NCI-H2029 treated with DMSO at 0.1 percent for 48 hours (cell line): ENCODE measurements around the gene PRKCH.
"Not testable (repeated sequence)": the region's sequence is repeated elsewhere in the genome, so short reads cannot be mapped to it uniquely, and the experiment has no call there.

Experiments used
- DNase-seq: peaks from one replicate; lab custom pipeline; 2025; lab: John Stamatoyannopoulos, UW

PRKCH gene

GRCh38 chr14:61515436-61516117 is 194.2 kb downstream of the PRKCH start:
- DNase-seq, result no peak

DNA sequence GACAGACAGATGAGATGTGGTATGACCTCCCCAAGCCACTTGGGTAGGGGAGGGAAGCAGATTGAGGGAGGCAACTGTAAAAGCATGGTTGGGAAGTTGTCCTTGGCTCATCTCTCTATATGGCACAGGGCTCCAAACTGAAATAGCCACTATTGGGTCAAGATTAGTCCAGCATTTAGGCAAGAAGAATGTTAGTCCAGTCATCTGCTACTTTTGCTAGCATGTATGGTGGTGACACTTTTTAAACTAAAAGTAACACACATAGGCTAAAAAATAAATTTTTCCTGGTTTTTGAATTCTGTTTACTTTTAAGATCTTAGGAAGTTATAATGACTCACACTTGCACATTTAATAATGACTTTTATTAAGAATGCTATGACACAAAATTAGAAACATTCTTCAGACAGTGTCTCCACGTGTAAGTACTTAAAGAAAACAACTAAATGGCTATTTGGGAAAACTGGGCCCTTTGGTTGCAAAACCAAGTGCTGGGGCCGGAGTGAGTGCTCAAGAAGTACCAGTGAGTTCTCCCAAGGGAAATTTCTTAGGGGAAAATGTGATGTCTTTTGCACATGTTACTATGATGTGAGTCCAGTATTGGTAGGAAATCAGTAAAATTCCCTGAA is 194.9 kb downstream of the PRKCH start:
- no peak for DNase-seq

DNA sequence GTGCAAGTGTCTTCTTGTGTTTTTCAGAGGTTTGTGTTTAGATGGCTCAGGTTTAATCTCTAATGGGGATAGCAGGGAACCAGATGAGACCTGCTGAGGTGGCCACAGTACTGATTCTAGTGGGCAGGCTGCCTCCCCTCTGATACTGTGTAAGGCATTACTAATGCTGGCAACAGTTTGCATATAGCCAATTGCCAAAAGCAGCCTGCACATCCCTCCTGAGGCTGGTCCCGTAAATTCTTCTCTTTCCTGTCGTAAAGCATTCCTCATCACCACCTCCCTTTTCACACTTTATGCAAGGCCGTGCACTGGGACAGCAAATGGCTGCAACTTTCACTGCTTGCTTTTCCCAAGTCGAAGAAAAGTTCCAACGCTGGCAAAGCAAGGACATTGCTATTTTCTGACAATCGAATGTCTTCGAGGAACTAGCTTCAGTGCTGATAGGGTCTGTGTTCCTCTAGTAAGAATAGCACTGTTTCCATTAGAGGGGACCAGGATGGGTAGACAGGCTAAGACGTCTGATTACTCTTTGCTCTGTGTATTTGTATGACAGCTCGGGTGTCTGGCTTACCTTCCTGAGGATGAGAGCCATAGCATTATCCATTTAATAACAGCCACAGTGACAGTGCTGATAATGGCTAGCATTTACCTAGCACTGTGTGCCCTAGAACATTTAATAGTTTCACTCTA is 195.7 kb downstream of the PRKCH start:
- DNase-seq, result no peak

- peak; percentile 93 for DNase-seq
These were observed 196.6 kb downstream of the PRKCH start for GRCh38 chr14:61517911-61518384.

GRCh38 chr14:61518403-61518802 is 197.0 kb downstream of the PRKCH start:
- DNase-seq, result no peak

GRCh38 chr14:61519106-61519505 is 197.7 kb downstream of the PRKCH start:
- DNase-seq, result no peak

GRCh38 chr14:61519735-61520134 is 198.4 kb downstream of the PRKCH start:
- no peak for DNase-seq

DNA sequence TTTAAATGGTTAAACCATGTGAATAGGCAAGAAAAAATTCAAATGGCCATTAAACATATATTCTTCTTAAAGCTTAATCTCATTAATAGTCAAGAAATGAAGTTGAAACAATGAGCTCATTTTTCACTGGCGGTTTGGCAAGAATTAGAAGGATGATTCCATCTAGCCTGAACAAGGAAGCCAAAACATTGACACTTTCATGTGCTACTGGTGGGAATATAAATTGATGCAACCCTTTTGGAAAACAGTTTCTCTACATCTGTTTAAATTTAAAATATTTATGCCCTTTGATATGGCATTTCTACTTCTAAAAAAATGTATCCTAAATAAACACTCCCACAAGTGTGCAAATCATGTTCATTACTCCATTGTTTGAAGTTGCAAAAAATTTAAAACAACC is 199.2 kb downstream of the PRKCH start:
- DNase-seq, result no peak

GRCh38 chr14:61521773-61522172 is 200.4 kb downstream of the PRKCH start:
- DNase-seq, result no peak

GRCh38 chr14:61523751-61524150 is 202.4 kb downstream of the PRKCH start:
- DNase-seq, result no peak

DNA sequence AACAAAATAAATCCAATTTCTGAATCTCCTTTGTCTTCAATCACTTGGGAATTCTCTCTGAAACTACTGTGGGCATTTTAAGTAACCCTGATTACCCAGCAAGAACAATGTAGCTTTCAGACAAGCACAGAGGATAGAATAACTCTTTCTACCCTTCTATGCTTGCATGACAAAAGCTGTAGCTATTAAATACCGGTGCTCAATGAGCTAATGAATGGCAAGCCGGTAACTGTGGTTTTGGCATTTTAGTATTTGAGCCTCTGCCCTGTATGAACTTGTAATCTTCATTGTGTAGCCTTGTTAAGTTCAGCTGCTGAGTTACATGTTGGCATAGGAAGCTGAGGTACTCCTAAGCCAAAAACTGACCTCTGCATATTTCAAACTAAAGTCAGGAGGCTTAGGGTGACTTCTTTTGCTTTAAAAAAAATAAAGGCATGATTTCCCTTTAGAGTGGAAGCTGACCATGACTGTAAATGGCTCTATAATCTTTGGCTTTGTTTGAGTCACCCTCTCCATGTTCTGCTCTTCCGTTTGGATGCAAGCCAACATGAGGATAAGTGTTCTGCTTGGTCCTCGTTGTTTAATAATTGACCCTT is 202.9 kb downstream of the PRKCH start:
- DNase-seq, result peak; percentile 100

- no peak for DNase-seq
These were observed 203.5 kb downstream of the PRKCH start for GRCh38 chr14:61524936-61525292.

GRCh38 chr14:61525293-61526011 is 204.1 kb downstream of the PRKCH start:
- DNase-seq, result no peak

DNA sequence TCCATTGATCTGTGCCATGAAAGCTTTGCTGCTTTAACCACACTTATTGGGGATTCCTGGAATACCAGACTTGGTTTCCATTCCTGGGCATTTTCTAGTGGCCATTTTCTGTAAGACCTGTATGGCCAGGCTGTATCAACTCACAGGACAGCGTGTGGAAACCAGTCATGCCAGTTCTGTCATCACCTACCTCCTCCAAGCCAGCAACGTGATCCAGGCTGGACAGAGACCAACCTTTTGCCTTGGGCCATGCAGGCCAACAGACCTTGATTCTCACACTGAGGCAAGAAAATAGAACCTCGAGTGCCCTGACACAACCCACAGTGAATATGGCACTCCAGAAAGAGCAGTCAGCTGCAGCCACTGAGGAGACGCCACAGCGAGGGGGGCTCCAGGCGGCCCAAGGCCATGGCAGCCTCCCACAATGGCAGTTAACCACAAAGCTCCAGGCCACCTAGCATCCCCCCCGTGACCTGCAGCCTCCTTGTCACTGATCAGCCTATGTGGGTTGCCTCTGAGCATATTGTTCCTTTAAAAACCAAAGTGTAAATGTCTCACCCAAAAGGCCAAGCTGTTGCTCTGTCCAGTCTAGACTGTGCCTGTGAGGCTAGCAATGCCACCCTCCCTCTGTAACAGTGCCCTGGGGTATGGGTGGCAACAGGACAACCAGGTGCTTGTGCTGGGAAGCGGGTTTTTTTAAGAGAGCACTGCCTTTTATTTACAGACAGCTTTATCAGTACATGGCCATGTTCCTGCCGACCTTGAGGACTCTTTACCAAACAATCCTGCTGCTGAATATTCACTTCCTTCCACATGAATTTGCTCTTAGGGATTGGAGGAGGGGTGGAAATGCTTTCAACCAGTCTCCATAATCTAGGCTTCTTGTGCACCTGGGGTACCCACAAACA is 205.3 kb downstream of the PRKCH start:
- peak; percentile 98 for DNase-seq

DNA sequence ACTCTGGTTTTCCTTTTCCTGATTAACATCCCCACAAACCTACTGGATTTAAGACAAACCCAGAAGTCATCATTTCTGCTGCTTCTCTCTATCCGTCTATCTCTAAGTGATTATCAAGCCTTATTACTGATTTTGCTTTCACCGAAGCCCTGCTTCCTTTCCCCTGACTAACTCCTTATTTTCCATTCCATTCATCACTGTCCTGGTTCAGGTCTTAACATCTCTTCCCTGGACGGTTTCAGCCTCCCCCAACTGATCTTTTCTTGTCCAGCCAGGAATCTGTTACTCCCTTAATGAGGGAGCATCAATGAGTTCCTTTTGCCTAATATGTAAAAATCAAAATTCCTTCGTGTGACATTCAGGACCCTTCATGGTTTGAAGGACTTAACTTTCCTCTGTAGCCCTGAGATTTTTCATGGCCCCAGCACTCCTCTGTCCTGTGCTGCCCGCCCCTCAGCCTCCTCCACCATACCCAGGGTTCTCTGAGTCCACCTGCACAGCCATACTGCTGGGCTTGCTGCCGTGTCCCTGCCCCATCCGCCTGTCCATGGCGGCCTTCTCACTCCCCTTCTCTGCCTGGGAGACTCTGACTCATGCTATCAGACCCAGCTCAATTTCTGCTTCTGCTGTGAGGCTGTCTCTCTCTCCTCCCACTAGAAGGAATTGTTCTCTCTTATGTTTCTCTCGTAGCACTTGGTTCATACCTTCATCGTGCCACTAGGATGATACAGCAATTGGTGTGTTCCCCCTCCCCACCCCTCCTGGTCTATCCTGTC is 206.1 kb downstream of the PRKCH start:
- DNase-seq, result no peak

DNA sequence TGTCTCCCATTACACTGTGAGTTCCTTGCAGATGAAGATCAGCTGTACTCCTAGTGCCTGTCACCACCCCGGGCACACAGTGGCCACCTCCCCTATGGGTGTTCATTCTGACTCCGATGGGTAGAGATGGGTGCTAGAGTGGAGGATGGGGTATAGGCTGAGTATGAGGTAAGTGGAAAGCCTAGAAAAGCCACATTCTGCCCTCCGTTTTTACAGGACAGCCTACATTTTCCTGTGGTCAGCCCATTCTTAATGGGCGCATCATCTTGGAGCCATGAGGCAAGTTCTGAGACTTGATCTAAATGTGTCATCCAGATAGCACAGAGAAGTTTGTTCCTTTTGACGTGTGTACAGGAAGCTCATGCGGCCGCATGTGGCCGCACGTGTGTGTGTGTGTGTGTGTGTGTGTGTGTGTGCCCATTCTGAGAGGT is 207.2 kb downstream of the PRKCH start:
- no peak for DNase-seq

DNA sequence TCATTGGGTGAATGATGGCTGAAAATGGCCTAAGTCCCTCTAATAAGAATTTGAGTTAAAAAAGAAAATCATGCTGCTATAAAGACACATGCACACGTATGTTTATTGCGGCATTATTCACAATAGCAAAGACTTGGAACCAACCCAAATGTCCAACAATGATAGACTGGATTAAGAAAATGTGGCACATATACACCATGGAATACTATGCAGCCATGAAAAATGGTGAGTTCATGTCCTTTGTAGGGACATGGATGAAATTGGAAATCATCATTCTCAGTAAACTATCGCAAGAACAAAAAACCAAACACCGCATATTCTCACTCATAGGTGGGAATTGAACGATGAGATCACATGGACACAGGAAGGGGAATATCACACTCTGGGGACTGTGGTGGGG is 208.0 kb downstream of the PRKCH start:
- not testable (repeated sequence) for DNase-seq

DNA sequence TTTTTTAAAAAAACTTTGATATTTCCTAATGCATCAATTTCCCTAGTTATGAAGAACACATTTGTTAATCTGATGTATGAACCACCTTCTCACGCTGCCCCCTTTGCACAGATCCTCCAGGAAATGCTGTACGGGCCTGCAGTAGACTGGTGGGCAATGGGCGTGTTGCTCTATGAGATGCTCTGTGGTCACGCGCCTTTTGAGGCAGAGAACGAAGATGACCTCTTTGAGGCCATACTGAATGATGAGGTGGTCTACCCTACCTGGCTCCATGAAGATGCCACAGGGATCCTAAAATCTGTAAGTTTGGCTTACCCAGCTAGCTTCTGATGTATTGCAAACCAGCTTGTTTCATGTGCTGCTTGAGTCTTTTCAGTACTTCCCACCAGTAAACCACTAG is 208.9 kb downstream of the PRKCH start:
- no peak for DNase-seq

GRCh38 chr14:61530896-61531295 is 209.5 kb downstream of the PRKCH start:
- no peak for DNase-seq

- DNase-seq, result no peak
These were observed 210.2 kb downstream of the PRKCH start for GRCh38 chr14:61531465-61532122.
